HL-60 (cell line): ENCODE data around the gene CDS2.
A peak's percentile ranks its signal among the peaks of the same experiment; 100 is the strongest.

Source experiments
- DNase-seq, 2 experiments: peaks; one replicate each; pipeline ENCODE4 v3.0.0-alpha.2; 2010 to 2020; ENCODE audit warnings: low read depth in 1 of 2, low spot score in 1 of 2
- H3K27ac ChIP-seq: fragments of 250-450 bp; sonication (Bioruptor Pico); replicated peaks from 2 replicates; pipeline ENCODE4 v1.5.1; 2020; ENCODE audit warnings: mild to moderate bottlenecking, moderate library complexity
- H3K27me3 ChIP-seq: fragments of 250-450 bp; sonication (Bioruptor Pico); 2 replicates; pipeline ENCODE4 v1.5.1; 2021; ENCODE audit warnings: mild to moderate bottlenecking, moderate library complexity; ENCODE audit not compliant: insufficient read depth, poor library complexity, severe bottlenecking
- H3K4me3 ChIP-seq: replicated peaks from 2 replicates; pipeline ENCODE4 v1.5.1; 2011; ENCODE audit warnings: mild to moderate bottlenecking, control low read depth, low read length; ENCODE audit not compliant: insufficient read depth
- GABPA ChIP-seq: IDR thresholded peaks from 2 replicates; pipeline ENCODE4 v1.6.1; 2012; ENCODE audit warnings: low read depth
- POLR2AphosphoS5 ChIP-seq: IDR thresholded peaks from 2 replicates; pipeline ENCODE4 v1.6.1; 2012; ENCODE audit warnings: low read depth
- SPI1 ChIP-seq: IDR thresholded peaks from 2 replicates; pipeline ENCODE4 v1.6.1; 2012; ENCODE audit warnings: low read depth, mild to moderate bottlenecking, borderline replicate concordance
- TF ChIP-seq, protein P1 (sequence below): IDR thresholded peaks from one replicate; pipeline ENCODE4 v1.5.1; 2011; ENCODE audit warnings: low read length, control low read depth, inconsistent platforms; ENCODE audit not compliant: insufficient read depth
- TF ChIP-seq, protein P2 (sequence below): IDR thresholded peaks from 2 replicates; pipeline ENCODE4 v1.6.1; 2012; ENCODE audit warnings: low read depth; ENCODE audit not compliant: insufficient replicate concordance

The CDS2 gene

DNA sequence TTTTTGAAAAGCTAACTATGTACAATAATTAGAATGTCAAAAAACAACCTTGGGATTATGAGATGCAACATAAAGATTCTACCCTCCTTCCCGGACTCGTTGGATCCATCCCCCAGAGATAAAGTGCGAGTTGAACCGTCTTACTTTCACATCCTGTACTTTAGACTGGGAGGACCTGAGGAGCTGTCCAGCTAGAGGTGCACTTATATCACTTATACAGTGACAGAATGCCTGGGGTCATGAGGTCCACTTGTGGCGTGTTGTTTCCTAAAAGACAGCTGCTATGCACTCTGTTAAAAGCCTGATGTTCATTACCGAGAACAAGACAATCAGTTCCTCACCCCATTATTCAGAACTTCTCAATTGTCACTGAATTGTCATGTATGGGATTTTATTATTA lies 2.1 kb downstream of the CDS2 start:
- no peak for DNase-seq
- TF ChIP-seq, protein P1, sequence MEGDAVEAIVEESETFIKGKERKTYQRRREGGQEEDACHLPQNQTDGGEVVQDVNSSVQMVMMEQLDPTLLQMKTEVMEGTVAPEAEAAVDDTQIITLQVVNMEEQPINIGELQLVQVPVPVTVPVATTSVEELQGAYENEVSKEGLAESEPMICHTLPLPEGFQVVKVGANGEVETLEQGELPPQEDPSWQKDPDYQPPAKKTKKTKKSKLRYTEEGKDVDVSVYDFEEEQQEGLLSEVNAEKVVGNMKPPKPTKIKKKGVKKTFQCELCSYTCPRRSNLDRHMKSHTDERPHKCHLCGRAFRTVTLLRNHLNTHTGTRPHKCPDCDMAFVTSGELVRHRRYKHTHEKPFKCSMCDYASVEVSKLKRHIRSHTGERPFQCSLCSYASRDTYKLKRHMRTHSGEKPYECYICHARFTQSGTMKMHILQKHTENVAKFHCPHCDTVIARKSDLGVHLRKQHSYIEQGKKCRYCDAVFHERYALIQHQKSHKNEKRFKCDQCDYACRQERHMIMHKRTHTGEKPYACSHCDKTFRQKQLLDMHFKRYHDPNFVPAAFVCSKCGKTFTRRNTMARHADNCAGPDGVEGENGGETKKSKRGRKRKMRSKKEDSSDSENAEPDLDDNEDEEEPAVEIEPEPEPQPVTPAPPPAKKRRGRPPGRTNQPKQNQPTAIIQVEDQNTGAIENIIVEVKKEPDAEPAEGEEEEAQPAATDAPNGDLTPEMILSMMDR = no peak
- TF ChIP-seq, protein P2, sequence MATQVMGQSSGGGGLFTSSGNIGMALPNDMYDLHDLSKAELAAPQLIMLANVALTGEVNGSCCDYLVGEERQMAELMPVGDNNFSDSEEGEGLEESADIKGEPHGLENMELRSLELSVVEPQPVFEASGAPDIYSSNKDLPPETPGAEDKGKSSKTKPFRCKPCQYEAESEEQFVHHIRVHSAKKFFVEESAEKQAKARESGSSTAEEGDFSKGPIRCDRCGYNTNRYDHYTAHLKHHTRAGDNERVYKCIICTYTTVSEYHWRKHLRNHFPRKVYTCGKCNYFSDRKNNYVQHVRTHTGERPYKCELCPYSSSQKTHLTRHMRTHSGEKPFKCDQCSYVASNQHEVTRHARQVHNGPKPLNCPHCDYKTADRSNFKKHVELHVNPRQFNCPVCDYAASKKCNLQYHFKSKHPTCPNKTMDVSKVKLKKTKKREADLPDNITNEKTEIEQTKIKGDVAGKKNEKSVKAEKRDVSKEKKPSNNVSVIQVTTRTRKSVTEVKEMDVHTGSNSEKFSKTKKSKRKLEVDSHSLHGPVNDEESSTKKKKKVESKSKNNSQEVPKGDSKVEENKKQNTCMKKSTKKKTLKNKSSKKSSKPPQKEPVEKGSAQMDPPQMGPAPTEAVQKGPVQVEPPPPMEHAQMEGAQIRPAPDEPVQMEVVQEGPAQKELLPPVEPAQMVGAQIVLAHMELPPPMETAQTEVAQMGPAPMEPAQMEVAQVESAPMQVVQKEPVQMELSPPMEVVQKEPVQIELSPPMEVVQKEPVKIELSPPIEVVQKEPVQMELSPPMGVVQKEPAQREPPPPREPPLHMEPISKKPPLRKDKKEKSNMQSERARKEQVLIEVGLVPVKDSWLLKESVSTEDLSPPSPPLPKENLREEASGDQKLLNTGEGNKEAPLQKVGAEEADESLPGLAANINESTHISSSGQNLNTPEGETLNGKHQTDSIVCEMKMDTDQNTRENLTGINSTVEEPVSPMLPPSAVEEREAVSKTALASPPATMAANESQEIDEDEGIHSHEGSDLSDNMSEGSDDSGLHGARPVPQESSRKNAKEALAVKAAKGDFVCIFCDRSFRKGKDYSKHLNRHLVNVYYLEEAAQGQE = peak; percentile 82
- TF ChIP-seq POLR2AphosphoS5 = no peak
- no peak for TF ChIP-seq GABPA
- Histone ChIP-seq H3K4me3 (no peak overlapping the region), H3K27me3 (no peaks in the 10 kb centered on the region), H3K27ac (no peak overlapping the region)

DNA sequence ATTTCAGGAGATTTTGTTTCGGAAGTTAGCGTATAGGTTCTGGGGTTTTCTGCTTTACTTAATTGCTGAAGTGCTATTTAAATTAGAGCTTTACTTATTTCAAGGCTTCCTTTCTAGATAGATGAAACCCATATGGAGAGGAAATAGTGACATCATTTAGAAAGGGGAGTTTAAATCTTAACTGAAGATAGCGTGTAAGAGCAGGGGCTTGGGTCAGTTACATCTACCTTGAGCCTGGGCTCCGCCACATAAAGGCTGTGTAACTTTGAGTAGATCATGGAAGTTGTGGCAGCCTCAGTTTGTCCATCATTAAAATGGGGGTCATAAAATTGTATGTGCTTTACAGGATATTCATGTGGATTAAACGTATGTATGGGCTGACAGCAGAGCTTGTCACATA lies 4.7 kb downstream of the CDS2 start:
- TF ChIP-seq GABPA (no peak), SPI1 (no peak), POLR2AphosphoS5 (no peak)
- TF ChIP-seq, protein P1 = no peak
- TF ChIP-seq, protein P2 = no peak
- no peak for DNase-seq
- H3K4me3 ChIP-seq = no peak overlapping the region
- no peaks in the 10 kb centered on the region for H3K27me3 ChIP-seq
- H3K27ac ChIP-seq = no peak overlapping the region

DNA sequence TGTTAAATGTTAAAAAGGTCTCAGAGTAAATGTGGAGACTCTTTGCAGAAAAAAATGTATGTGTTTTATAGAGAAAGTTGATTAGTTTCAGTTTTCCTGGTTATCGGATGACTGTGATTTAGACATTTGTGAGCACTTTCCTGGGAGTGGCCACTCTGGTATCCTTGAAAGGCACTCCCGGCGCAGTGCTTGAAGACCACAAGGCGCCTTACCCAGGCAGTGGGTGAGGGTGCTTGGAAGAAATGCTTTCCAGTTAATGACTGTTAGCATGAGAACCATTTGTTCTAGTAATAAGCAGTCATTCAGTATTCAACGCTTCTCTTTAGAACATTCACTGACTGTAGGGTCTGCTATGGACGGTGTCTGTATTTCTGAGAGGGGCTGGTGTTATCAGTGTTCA lies 7.2 kb downstream of the CDS2 start:
- Histone ChIP-seq H3K4me3 (no peak overlapping the region), H3K27me3 (no peaks in the 10 kb centered on the region), H3K27ac (no peak overlapping the region)
- TF ChIP-seq SPI1 = no peak
- TF ChIP-seq, protein P1 = no peak
- TF ChIP-seq POLR2AphosphoS5 = no peak
- no peak for TF ChIP-seq GABPA
- TF ChIP-seq, protein P2 = no peak
- no peak for DNase-seq
